HG03159 (cell line): ENCODE results near the gene OTOF.

Experiments used
- ATAC-seq: cut with Tn5 transposase; IDR thresholded peaks from one replicate; pipeline ENCODE4 v1.9.1; 2021; ENCODE audit warnings: mild to moderate bottlenecking, moderate library complexity; ENCODE audit not compliant: unreplicated experiment

Gene OTOF

GRCh38 chr2:26454561-26455001 lies 23.3 kb downstream of the OTOF start:
- ATAC-seq, result no peak

DNA sequence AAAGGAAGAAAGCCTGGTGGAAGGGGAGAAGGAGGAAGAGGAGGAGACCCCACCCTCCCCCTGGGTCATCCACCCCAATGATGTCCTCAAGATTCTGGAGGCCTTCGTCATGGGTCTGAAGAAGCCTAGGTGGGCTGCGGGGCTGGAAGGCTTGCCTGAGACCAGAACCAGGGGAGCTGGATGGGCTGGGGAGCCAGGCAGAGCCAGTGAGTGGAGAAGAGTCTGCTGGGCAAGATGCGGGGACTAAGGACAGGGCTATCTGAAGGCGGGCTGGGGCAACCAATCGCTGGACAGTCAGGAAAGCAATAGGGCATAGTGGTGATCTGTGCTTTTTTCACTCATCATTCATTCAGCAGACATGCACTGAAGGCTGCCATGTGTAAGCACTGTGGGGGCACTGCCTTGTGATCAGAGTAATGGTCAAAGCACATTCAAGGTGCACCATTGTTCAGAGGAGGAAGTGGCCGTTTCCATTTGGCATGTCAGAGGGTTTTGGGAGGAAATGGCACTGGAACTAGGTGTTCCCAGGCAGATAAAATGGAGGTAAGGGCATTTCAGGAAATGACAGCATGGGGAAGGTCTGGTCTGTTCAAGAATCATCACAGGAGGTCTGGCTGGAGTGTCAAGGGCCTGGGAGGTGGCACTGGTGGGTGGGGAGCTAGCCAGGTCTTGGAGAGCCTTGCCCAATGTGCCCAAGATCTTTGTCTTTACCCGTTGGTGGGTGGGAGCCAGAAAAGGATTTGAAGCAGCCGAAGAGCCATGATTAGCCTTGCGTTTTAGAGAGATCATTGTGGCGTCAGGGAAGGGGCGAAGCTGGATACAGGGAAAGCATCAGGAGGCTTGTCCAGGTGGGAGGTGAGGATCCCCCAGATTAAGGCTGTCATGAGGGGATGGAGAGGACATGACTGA lies 24.2 kb downstream of the OTOF start:
- no peak for ATAC-seq

GRCh38 chr2:26451700-26452099 lies 26.2 kb downstream of the OTOF start:
- no peak for ATAC-seq

- no peak for ATAC-seq
Observed at GRCh38 chr2:26450031-26450635, 27.8 kb downstream of the OTOF start.

DNA sequence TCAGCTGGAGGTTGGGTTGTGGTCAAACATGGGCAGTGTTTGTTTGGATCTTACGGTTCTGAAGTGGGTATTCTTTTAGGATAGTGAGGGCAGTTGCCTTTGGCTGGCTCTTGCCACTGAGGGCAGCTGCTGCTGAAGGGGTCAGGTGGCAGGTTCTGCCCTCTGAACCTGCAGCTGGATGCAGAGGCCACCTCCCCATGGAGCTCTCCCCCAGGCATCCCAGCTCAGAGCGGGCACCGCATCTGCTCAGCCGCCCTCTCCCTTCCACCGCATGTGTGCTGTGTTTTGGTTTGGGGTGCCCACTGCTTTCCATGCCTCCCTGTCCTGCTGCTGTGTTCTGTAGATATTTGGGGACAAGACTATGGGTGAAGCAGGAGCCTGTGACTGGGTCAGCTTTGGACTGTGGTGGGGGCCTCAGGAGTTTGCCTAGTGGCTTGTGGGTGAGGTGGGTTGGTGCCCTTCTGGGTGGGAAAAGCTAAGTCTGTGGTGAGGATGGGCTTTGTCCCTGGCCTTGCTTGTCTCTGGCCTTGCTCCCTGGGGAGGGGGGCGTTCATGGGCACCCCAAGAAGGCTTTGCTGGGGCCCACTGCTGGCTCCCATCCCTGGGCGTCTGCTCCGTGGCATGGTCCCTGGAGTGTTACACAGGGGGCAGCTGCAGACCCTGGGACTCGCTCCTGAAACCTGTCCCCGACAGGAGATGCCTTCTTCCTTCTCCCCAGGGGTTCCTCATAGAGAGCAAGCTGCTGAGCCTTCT lies 28.5 kb downstream of the OTOF start:
- ATAC-seq, result no peak

- no peak for ATAC-seq
Observed at GRCh38 chr2:26448651-26449050, 29.3 kb downstream of the OTOF start.

DNA sequence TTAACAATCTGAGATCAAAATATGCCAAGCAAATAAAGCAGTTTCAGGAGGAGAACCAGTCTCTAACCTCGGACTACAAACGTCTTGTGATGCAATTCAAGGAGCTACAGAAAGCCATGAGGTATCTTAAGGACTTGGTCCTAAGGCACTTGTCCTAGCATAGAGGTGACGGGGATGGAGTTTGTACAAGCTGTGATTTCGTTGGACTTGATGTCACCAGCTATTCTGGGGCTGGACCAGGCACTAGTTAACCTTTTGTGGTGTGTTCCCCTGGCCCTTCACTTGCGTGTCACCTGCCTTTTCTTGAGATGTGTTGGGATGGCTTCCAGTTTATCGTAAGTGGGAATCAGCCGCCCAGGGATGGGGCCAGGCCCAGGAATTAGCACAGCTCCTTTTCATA lies 33.7 kb downstream of the OTOF start:
- ATAC-seq, result no peak

DNA sequence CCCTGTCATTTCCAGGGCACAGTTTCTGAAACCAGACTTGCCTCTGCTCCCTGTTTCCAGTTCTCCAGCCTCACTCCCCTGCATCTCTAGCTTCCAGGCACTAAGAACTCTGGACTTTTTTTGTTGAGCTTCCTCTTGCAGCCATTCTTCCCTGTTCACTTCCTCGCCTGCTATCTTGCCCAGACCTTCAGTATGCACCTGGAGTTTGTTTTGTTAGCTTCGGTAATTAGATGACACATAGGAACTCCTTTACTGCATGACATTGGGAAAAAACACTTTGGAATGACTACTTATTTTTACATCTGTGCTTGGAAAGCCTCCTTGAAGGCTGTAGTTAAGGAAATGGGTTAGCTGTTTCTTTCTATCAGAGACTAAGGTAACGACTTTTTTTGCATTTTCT lies 35.2 kb downstream of the OTOF start:
- ATAC-seq, result no peak

DNA sequence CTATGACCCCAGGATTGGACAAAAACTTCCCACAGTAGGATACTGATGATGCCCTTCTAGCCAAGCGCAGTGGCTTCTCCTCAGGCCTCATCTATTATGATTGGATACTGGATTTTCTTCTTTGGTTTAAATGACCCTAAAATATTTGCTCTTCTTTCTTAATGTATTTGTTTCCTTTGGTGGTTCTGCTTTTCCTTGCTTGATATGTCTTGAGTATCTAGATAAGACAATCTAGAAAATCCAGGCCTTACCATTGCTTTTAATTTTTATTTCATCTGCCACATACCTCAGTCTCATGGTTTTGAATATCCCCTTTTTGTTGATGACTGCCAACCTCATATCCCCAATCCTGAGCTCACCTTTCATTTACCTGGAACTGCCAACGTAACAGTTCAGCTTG lies 35.6 kb downstream of the OTOF start:
- ATAC-seq, result no peak

DNA sequence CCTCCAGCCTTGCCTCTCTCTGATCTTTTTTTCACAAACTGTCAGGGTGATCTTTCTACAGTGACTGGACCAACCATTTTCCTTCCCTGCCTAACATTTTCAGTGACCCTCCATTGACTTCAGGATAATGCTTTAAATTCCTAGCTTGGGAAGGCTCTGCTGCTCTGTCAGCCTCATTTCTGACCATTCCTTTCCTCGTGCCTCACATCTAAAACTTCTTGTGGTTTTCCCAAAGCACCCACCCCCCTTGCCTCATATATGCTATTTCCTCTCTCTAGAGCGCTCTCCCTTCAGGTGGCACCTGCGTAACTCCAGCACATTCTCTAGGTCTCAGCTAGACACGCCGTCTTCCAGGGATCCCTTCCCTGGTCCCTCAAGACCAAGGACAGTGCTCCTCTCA lies 39.0 kb downstream of the OTOF start:
- ATAC-seq, result no peak

DNA sequence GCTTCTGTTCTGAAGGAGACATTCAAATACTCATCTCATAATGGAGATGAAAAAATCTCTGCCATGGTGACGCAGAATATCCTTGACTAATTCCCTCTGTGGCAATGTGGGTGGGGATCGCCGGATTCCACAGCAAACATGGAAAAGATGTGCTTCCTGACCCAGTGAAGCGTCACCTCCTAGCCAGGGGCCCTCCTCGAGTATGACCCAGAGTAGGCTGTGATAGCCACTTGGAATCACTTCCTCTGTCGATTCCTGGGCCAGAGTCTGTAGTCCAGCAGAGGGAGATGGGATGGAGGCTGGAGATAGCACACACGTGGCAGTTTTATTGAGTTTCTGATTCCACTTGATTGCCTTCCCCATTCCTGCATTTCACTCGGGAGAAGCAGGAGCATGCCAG lies 39.4 kb downstream of the OTOF start:
- ATAC-seq, result no peak

DNA sequence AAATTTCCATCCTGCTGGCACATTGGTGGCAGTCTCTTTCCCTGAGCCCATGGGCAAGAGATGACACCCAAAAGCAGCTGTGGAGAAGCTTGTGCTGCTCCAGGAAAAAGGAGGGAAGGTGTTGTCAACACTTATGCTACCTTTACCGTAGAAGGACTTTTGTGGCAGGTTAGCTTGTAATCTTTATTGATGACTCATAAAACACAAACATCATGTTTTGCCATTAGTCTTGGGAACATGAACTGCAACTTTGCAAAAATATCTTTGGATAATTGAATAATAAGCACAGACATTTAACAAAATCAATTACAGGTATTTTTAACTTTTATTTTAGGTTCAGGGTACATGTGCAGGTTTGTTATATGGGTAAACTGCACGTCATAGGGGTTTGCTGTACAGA lies 42.8 kb downstream of the OTOF start:
- ATAC-seq, result no peak

DNA sequence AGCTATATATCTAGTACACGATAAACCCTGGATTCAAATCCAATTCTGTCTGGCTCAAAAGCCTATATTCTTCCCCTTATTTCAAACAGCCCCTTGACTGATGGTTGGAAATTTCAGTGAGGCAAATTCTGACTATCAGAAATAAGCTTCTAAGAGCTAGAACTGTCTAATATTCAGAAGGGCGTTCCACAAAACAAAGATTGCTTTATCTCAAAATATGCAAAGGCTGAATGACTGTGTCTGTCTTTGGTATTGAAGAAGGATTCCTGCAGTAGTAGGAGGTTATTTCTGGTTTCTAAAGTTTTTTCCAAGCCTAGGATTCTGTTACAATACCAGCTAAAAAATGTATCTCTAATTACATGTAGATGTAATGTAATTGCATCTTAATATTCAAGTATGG lies 45.1 kb downstream of the OTOF start:
- no peak for ATAC-seq

DNA sequence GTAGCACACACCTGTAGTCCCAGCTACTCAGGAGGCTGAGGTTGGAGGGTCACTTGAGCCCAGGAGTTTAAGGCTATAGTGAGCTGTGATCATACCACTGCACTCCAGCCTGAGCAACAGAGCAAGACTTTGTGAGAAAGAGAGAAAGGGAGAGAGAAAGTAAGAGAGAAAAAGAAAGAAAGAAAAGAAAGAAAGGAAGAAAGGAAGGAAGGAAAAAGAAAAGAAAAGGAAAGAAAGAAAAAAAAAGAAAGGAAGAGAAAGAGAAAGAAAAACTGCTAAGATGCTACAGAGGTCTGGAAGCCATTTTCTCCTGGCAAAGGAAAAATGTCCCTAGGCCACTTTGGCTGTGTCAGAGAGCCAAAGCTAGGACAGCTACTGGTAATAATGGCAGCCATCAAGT lies 45.6 kb downstream of the OTOF start:
- no peak for ATAC-seq

- ATAC-seq, result no peak
Observed at GRCh38 chr2:26430826-26431225, 47.1 kb downstream of the OTOF start.

GRCh38 chr2:26429779-26430578 lies 47.9 kb downstream of the OTOF start:
- ATAC-seq, result no peak

GRCh38 chr2:26428846-26429245 lies 49.1 kb downstream of the OTOF start:
- ATAC-seq, result no peak

DNA sequence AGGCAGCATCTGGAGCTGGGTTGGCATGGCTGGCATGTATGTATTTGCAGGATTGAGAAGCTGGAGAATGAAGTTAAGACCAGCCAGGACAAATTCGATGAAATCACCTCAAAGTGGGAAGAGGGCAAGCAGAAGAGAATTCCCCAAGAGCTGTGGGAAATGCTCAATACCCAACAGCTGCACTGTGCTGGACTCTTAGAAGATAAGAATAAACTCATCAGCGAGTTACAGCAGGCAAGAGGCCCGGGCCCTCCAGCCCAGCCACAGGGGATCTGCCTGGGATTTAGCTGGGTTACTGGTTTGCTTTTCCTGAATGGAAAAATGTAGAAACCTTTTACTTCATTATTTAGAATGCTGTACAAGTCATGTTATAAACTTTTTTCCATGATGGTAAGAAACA lies 53.7 kb downstream of the OTOF start:
- ATAC-seq, result no peak

GRCh38 chr2:26423750-26424149 lies 54.2 kb downstream of the OTOF start:
- ATAC-seq, result no peak

GRCh38 chr2:26422947-26423629 lies 54.8 kb downstream of the OTOF start:
- no peak for ATAC-seq
